BJ (cell line): ENCODE results near the gene FHL5. TPM values are rescaled to one million over a fixed set of nuclear protein-coding genes. Genes with fewer than 3 reads are reported as not detected.
"Not testable (repeated sequence)": the region's sequence is repeated elsewhere in the genome, so short reads cannot be mapped to it uniquely, and the experiment has no call there.

Experiments used
- CTCF ChIA-PET: fragments of 350-600 bp; formaldehyde crosslinking; extraction: SDS; loops from one replicate; lab custom pipeline; 2021; ENCODE audit warnings: antibody characterized with exemption, inconsistent platforms; lab: Yijun Ruan, JAX
- POLR2A ChIA-PET: fragments of 300-600 bp; sonication (Branson Sonifier 250); formaldehyde crosslinking; extraction: SDS; loops from one replicate; lab custom pipeline; 2021; ENCODE audit warnings: antibody characterized with exemption; lab: Charles Lee
- DNase-seq: peaks from one replicate; pipeline ENCODE4 v3.0.0-alpha.2; 2011; ENCODE audit warnings: low read depth
- H3K27me3 ChIP-seq: 2 replicates; pipeline ENCODE4 v1.6.0; 2011; ENCODE audit warnings: low read length; ENCODE audit not compliant: control insufficient read depth, insufficient read depth
- H3K36me3 ChIP-seq: 2 replicates; pipeline ENCODE4 v1.5.1; 2011; ENCODE audit warnings: low read length; ENCODE audit not compliant: control insufficient read depth, insufficient read depth
- H3K4me3 ChIP-seq: 2 replicates; pipeline ENCODE4 v1.5.1; 2011; ENCODE audit warnings: low read depth, mild to moderate bottlenecking, control low read depth, low read length
- CTCF ChIP-seq: IDR thresholded peaks from 2 replicates; pipeline ENCODE4 v1.5.1; 2011; ENCODE audit warnings: low read depth, mild to moderate bottlenecking, control low read depth, inconsistent platforms, low read length, moderate library complexity; ENCODE audit not compliant: insufficient read depth
- polyA plus RNA-seq: library from polyadenylated mRNA; depleted of rRNA; stranded (reverse); fragments of >200 nt; gene quantifications from 2 replicates; pipeline ENCODE4 v1.2.3, GENCODE V29; 2011

FHL5 gene
- polyA plus RNA-seq, 1 experiment, result not detected

DNA sequence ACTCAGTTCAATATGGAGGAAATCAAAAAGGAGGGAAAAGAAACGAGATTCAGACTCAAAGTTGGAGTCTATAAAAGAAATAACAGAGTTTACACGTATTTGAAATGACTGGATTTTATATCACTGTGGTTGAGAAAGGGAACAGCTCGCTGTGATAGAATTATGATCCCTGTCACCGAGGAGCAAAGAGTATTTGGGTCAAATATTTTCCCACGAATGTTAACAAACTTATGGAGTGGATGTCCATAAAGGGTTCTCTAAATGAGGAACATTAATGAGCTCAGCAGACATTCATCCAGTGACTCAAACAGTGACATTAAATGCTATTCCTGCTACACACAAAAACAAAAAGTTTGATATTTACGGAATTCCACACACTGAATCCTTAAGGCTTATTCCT, 57.9 kb downstream of the FHL5 start:
- H3K27me3 ChIP-seq, result no peaks in the 10 kb centered on the region
- ChIA-PET CTCF (no interaction called here), POLR2A (no interaction called here)
- H3K4me3 ChIP-seq, result no peak overlapping the region
- no peaks in the 10 kb centered on the region for H3K36me3 ChIP-seq
- no peak for DNase-seq
- TF ChIP-seq CTCF, result no peak

GRCh38 chr6:96621983-96622382, 59.1 kb downstream of the FHL5 start:
- Histone ChIP-seq H3K36me3 (no peaks in the 10 kb centered on the region), H3K4me3 (no peak overlapping the region), H3K27me3 (no peaks in the 10 kb centered on the region)
- ChIA-PET POLR2A (no interaction called here), CTCF (no interaction called here)
- no peak for TF ChIP-seq CTCF
- no peak for DNase-seq

DNA sequence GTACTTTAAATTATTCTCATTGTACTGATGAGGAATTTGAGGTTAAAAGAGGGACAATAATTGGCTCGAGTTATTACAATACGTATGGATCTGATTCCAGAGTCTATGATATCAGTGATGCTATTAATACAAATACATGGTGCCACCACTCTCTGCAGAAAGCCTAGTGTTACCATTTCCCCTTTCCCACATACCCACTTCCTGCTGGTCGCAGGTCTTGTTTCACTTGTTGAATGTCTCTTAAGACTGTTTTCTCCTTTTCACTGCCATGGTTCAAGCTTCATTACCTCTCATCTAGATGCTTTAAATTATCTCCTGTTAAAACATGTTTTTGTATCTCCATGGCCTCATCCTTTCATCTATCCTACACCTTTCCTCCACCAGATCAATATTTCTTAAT, 62.0 kb downstream of the FHL5 start:
- Histone ChIP-seq H3K4me3 (no peak overlapping the region), H3K36me3 (no peaks in the 10 kb centered on the region), H3K27me3 (no peaks in the 10 kb centered on the region)
- no peak for TF ChIP-seq CTCF
- DNase-seq, result no peak
- POLR2A ChIA-PET, result no interaction called here
- CTCF ChIA-PET, result no interaction called here

GRCh38 chr6:96626759-96627364, 63.9 kb downstream of the FHL5 start:
- peak; percentile 3 for DNase-seq
- POLR2A ChIA-PET, result no interaction called here
- H3K4me3 ChIP-seq, result no peak overlapping the region
- no peaks in the 10 kb centered on the region for H3K27me3 ChIP-seq
- peak; percentile 24 for TF ChIP-seq CTCF
- CTCF ChIA-PET, result interaction anchor here (0.6 to 1.4 kb wide), 9 partner anchors 21 to 435 kb away, joined by 3 to 12 read pairs (median 5); no protein-coding TSS in a partner anchor
- H3K36me3 ChIP-seq, result no peaks in the 10 kb centered on the region

DNA sequence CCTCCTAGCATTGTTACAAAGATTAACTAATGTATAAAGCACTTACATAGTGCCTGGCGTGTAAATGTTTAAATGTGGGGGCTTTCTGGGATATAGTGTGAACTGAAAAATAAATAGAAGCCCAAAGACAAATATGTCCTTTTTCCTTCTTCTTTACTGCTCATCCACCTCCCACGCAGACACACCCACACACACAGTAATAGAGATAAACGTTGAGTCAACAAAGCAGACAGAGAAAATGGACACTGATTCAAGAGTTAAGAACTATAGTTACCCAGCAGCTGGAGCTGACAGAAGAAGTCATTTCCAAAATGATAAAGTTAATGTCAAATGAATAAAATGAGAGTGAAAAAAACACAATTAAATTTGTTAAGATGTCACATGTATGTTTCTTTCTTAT, 68.3 kb downstream of the FHL5 start:
- Histone ChIP-seq H3K27me3 (no peaks in the 10 kb centered on the region), H3K36me3 (no peaks in the 10 kb centered on the region), H3K4me3 (no peak overlapping the region)
- TF ChIP-seq CTCF, result no peak
- POLR2A ChIA-PET, result no interaction called here
- DNase-seq, result no peak
- CTCF ChIA-PET, result interaction anchor here (0.9 kb wide), 1 partner anchor 445 kb away, joined by 3 read pairs; no protein-coding TSS in a partner anchor

DNA sequence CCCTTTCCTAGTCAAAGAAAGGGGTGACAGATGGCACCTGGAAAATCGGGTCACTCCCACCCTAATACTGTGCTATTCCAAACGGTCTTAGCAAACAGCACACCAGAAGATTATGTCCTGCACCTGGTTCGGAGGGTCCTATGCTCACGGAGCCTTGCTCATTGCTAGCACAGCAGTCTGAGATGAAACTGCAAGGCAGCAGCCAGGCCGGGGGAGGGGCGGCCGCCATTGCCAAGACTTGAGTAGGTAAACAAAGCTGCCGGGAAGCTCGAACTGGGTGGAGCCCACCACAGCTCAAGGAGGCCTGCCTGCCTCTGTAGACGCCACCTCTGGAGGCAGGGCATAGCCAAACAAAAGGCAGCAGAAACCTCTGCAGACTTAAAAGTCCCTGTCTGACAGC, 75.1 kb downstream of the FHL5 start:
- H3K36me3 ChIP-seq, POLR2A ChIA-PET, DNase-seq, H3K4me3 ChIP-seq, CTCF ChIA-PET, H3K27me3 ChIP-seq: not testable (repeated sequence)
